Coronary artery (tissue), 2 donors: Measurements from ENCODE around the gene GRK5.

Experiments used
- DNase-seq: peaks from one replicate; pipeline ENCODE4 v3.0.0-alpha.2; 2017; ENCODE audit warnings: low spot score
- H3K27ac ChIP-seq, 2 donors: fragments of 200-600 bp; sonication (generic); one replicate each; pipeline ENCODE4 v1.5.1; 2016 to 2019
- H3K4me3 ChIP-seq: fragments of 200-600 bp; sonication (generic); 2 replicates; pipeline ENCODE4 v1.5.1; 2016; ENCODE audit warnings: mild to moderate bottlenecking, moderate library complexity
- CTCF ChIP-seq: fragments of 200-600 bp; sonication (generic); IDR thresholded peaks from one replicate; pipeline ENCODE4 v1.5.1; 2019; ENCODE audit warnings: antibody characterized with exemption

The GRK5 gene

GRCh38 chr10:119407254-119407777 lies 199.9 kb downstream of the GRK5 start:
- H3K27ac ChIP-seq: peak overlapping the region in 1 of 2 donors; percentile 70
- DNase-seq: no peak
- TF ChIP-seq CTCF: no peak
- no peak overlapping the region for H3K4me3 ChIP-seq

- Histone ChIP-seq H3K4me3 (no peak overlapping the region), H3K27ac (no peak overlapping the region)
- TF ChIP-seq CTCF: no peak
- no peak for DNase-seq
Measured at GRCh38 chr10:119408072-119408471, 200.7 kb downstream of the GRK5 start.

- no peak for DNase-seq
- no peak overlapping the region for H3K4me3 ChIP-seq
- H3K27ac ChIP-seq: peak overlapping the region; percentile 13 to 62
- TF ChIP-seq CTCF: no peak
Measured at GRCh38 chr10:119408969-119409371, 201.6 kb downstream of the GRK5 start.

- no peak for DNase-seq
- TF ChIP-seq CTCF: no peak
- Histone ChIP-seq H3K4me3 (no peak overlapping the region), H3K27ac (peak overlapping the region in 1 of 2 donors; percentile 62)
Measured at GRCh38 chr10:119409385-119409784, 202.0 kb downstream of the GRK5 start.

GRCh38 chr10:119409906-119410305 lies 202.5 kb downstream of the GRK5 start:
- Histone ChIP-seq H3K4me3 (no peak overlapping the region), H3K27ac (peak overlapping the region in 1 of 2 donors; percentile 62)
- no peak for DNase-seq
- TF ChIP-seq CTCF: no peak

- Histone ChIP-seq H3K4me3 (no peak overlapping the region), H3K27ac (peak overlapping the region in 1 of 2 donors; percentile 62)
- no peak for TF ChIP-seq CTCF
- no peak for DNase-seq
Measured at GRCh38 chr10:119410361-119411116, 203.2 kb downstream of the GRK5 start.
